A549 (cell line): ENCODE data around the gene GNA15.

Source experiments
- CHD2 ChIP-seq: fragments of 150-350 bp; IDR thresholded peaks from 2 replicates; pipeline ENCODE4 v1.6.1; 2014; ENCODE audit warnings: low read length; ENCODE audit not compliant: partially characterized antibody
- RAD21 ChIP-seq, 2 experiments: fragments of >200 bp in 1 of 2; sonication (Bioruptor Twin) in 1 of 2; formaldehyde crosslinking in 1 of 2; IDR thresholded peaks in 1 of 2; conservative IDR thresholded peaks in 1 of 2; 2 replicates in 1 of 2; 3 replicates in 1 of 2; pipeline ENCODE4 v1.6.1; 2012 to 2018; ENCODE audit warnings: inconsistent platforms in 1 of 2
- RFX5 ChIP-seq: fragments of 450-650 bp; IDR thresholded peaks from 2 replicates; pipeline ENCODE4 v1.7.1; 2014; ENCODE audit warnings: antibody characterized with exemption, mild to moderate bottlenecking, moderate library complexity
- TP53 ChIP-seq: fragments of 250-450 bp; sonication (Bioruptor Pico); IDR thresholded peaks from 2 replicates; pipeline ENCODE4 v1.5.0; 2021; ENCODE audit warnings: mild to moderate bottlenecking, moderate library complexity
- TF ChIP-seq, protein P1 (sequence below): fragments of >200 bp; sonication (Bioruptor Twin); formaldehyde crosslinking; IDR thresholded peaks from 3 replicates; pipeline ENCODE4 v1.5.1; 2016

DNA sequence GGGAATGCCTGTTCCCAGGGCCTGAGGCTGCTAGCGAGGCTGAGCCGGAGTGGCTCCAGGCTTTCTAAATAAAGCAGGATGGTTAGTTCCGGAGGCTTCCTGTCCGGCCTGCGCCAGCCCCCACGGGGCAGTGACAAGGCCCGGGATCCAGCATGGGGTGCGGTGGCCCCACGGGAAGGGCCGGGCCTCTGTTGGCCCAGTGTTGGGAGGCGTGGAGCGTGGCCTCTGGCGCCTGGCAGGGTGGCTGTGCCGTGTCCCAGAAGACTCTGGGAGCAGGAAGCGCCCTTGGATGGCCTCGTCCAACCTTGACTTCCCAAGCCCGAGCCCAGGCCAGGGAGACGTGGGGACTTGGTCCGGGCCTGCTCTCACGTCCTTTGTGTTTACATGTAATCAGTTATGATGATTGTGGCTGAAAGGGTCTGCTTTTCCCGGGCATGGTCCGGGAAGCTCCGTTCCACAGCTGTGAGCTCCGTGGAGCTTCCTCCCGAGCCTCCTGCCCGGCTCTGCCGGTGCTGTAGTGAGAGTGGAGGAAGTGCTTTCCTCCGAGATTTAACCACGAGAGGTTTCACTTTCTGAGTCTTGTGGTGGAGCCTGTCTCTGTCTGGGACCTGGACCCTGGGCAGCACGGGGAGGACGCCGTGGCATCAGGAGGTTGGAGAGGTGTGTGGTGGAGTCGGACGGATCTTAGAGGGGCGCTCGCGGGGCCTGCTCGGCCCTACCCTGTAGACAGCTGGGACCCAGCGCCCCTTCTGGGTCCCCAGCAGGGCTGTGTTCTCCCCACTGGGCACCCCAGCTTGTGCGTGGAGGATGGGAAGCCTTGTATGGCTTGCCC lies 37.1 kb upstream of the GNA15 start:
- TF ChIP-seq, protein P1, sequence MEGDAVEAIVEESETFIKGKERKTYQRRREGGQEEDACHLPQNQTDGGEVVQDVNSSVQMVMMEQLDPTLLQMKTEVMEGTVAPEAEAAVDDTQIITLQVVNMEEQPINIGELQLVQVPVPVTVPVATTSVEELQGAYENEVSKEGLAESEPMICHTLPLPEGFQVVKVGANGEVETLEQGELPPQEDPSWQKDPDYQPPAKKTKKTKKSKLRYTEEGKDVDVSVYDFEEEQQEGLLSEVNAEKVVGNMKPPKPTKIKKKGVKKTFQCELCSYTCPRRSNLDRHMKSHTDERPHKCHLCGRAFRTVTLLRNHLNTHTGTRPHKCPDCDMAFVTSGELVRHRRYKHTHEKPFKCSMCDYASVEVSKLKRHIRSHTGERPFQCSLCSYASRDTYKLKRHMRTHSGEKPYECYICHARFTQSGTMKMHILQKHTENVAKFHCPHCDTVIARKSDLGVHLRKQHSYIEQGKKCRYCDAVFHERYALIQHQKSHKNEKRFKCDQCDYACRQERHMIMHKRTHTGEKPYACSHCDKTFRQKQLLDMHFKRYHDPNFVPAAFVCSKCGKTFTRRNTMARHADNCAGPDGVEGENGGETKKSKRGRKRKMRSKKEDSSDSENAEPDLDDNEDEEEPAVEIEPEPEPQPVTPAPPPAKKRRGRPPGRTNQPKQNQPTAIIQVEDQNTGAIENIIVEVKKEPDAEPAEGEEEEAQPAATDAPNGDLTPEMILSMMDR, result no peak
- TF ChIP-seq CHD2, result no peak
- no peak for TF ChIP-seq TP53
- no peak for TF ChIP-seq RFX5
- TF ChIP-seq RAD21 (conservative IDR thresholded peaks at IDR 0.05 in 1 of 2, IDR thresholded peaks at IDR 0.05 in 1 of 2), result no peak
